GM23338 (cell line): Measurements from ENCODE around the gene GALNT4.

Experiments
- CREB1 ChIP-seq: fragments of 250-450 bp; sonication (Bioruptor Pico); IDR thresholded peaks from 2 replicates; pipeline ENCODE4 v1.5.0; 2020; ENCODE audit warnings: low read depth, mild to moderate bottlenecking, moderate library complexity
- EZH2phosphoT487 ChIP-seq: fragments of 200-600 bp; sonication (generic); IDR thresholded peaks from one replicate; pipeline ENCODE4 v1.8.1; 2018; ENCODE audit warnings: antibody characterized with exemption; ENCODE audit not compliant: unreplicated experiment
- POLR2AphosphoS5 ChIP-seq: IDR thresholded peaks from 2 replicates; pipeline ENCODE4 v1.6.1; 2016; ENCODE audit warnings: antibody characterized with exemption, low read depth
- TF ChIP-seq, protein P1 (sequence below), 2 experiments: fragments of 200-600 bp in 1 of 2; sonication (generic) in 1 of 2; conservative IDR thresholded peaks; 2 replicates each; pipeline versions ENCODE4 v1.5.1 to v1.6.1; 2016 to 2017; ENCODE audit warnings: antibody characterized with exemption in 2 of 2, low read depth in 2 of 2, mild to moderate bottlenecking in 2 of 2, moderate library complexity in 1 of 2

- TF ChIP-seq, protein P1, sequence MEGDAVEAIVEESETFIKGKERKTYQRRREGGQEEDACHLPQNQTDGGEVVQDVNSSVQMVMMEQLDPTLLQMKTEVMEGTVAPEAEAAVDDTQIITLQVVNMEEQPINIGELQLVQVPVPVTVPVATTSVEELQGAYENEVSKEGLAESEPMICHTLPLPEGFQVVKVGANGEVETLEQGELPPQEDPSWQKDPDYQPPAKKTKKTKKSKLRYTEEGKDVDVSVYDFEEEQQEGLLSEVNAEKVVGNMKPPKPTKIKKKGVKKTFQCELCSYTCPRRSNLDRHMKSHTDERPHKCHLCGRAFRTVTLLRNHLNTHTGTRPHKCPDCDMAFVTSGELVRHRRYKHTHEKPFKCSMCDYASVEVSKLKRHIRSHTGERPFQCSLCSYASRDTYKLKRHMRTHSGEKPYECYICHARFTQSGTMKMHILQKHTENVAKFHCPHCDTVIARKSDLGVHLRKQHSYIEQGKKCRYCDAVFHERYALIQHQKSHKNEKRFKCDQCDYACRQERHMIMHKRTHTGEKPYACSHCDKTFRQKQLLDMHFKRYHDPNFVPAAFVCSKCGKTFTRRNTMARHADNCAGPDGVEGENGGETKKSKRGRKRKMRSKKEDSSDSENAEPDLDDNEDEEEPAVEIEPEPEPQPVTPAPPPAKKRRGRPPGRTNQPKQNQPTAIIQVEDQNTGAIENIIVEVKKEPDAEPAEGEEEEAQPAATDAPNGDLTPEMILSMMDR (conservative IDR thresholded peaks at IDR 0.05; ENCODE audit: low read depth in 2 of 2) = peak; percentile 59 to 77
- TF ChIP-seq CREB1 (CRISPR knock-in tag) (no peak), POLR2AphosphoS5 (no peak), EZH2phosphoT487 (no peak)
These were observed at the start of gene GALNT4 for GRCh38 chr12:89524541-89525304.
